GM23248 (cell line): ENCODE measurements around the gene PMAIP1.

Source experiments
- EZH2 ChIP-seq: fragments of 200-600 bp; sonication (generic); IDR thresholded peaks from 2 replicates; pipeline ENCODE4 v1.6.1; 2018; ENCODE audit warnings: antibody characterized with exemption, mild to moderate bottlenecking; ENCODE audit not compliant: insufficient read depth, poor library complexity, severe bottlenecking
- EZH2phosphoT487 ChIP-seq: fragments of 200-600 bp; sonication (generic); IDR thresholded peaks from 2 replicates; pipeline ENCODE4 v1.6.1; 2018; ENCODE audit warnings: antibody characterized with exemption, moderate library complexity, mild to moderate bottlenecking, low read depth; ENCODE audit not compliant: insufficient read depth

GRCh38 chr18:59950215-59950944 lies 50.6 kb downstream of the PMAIP1 start:
- TF ChIP-seq EZH2 (no peak), EZH2phosphoT487 (no peak)
